GM23338 (cell line): ENCODE results near the gene CALML3. TPM values are rescaled to one million over a fixed set of nuclear protein-coding genes. Genes with fewer than 3 reads are reported as not detected.

Experiments
- ATAC-seq: fragments of 200-7000 bp; cut with Tn5 transposase; 3 replicates; pipeline ENCODE4 v1.9.1; 2020
- DNase-seq: peaks from one replicate; pipeline ENCODE4 v3.0.0-alpha.2; 2015; ENCODE audit warnings: low spot score
- H2AFZ ChIP-seq: fragments of 200-600 bp; sonication (generic); 2 replicates; pipeline ENCODE4 v1.8.0; 2016; ENCODE audit warnings: antibody characterized with exemption, mild to moderate bottlenecking, moderate library complexity
- H3F3A ChIP-seq: fragments of 200-600 bp; sonication (generic); replicated peaks from 2 replicates; pipeline ENCODE4 v1.8.0; 2017; ENCODE audit warnings: antibody characterized with exemption, mixed run types, low read depth
- H3K27ac ChIP-seq: fragments of 200-600 bp; sonication (generic); 2 replicates; pipeline ENCODE4 v1.6.1; 2016; ENCODE audit warnings: low read depth
- H3K27me3 ChIP-seq: fragments of 200-600 bp; sonication (generic); 2 replicates; pipeline ENCODE4 v1.8.0; 2016; ENCODE audit warnings: mild to moderate bottlenecking, mixed run types, moderate library complexity; ENCODE audit not compliant: insufficient read depth
- H3K36me3 ChIP-seq: fragments of 200-600 bp; sonication (generic); 2 replicates; pipeline ENCODE4 v1.8.0; 2016; ENCODE audit warnings: mild to moderate bottlenecking; ENCODE audit not compliant: insufficient read depth
- H3K4me1 ChIP-seq: fragments of 200-600 bp; sonication (generic); 2 replicates; pipeline ENCODE4 v1.8.0; 2016; ENCODE audit warnings: mild to moderate bottlenecking, moderate library complexity; ENCODE audit not compliant: insufficient read depth
- H3K4me2 ChIP-seq: fragments of 200-600 bp; sonication (generic); 2 replicates; pipeline ENCODE4 v1.7.1; 2017; ENCODE audit warnings: mixed run types
- H3K4me3 ChIP-seq: fragments of 200-600 bp; sonication (generic); 2 replicates; pipeline ENCODE4 v1.6.1; 2016; ENCODE audit warnings: mixed run types
- H3K79me2 ChIP-seq: fragments of 200-600 bp; sonication (generic); replicated peaks from 2 replicates; pipeline ENCODE4 v1.8.0; 2017; ENCODE audit warnings: mild to moderate bottlenecking; ENCODE audit not compliant: insufficient read depth
- H3K9me2 ChIP-seq: fragments of 200-600 bp; sonication (generic); 2 replicates; pipeline ENCODE4 v1.8.0; 2017; ENCODE audit not compliant: insufficient read depth
- H4K20me1 ChIP-seq: fragments of 200-600 bp; sonication (generic); replicated peaks from 2 replicates; pipeline ENCODE4 v1.8.0; 2017; ENCODE audit warnings: mild to moderate bottlenecking; ENCODE audit not compliant: insufficient read depth
- H3K27ac Mint-ChIP-seq: 2 replicates; pipeline ENCODE4 v1.8.0; 2020; ENCODE audit warnings: inconsistent platforms, mild to moderate bottlenecking, moderate library complexity, mixed read lengths
- H3K27me3 Mint-ChIP-seq: 3 replicates; pipeline ENCODE4 v1.8.0; 2022; ENCODE audit warnings: low read depth, mild to moderate bottlenecking, moderate library complexity, mixed read lengths, inconsistent platforms; ENCODE audit not compliant: insufficient read depth, poor library complexity
- H3K36me3 Mint-ChIP-seq: 3 replicates; pipeline ENCODE4 v1.8.0; 2021; ENCODE audit warnings: low read depth, mild to moderate bottlenecking, inconsistent platforms, moderate library complexity, mixed read lengths
- H3K4me1 Mint-ChIP-seq: 3 replicates; pipeline ENCODE4 v1.8.0; 2020; ENCODE audit warnings: mild to moderate bottlenecking, inconsistent platforms, mixed read lengths
- H3K4me3 Mint-ChIP-seq: 3 replicates; pipeline ENCODE4 v1.8.0; 2021; ENCODE audit warnings: moderate library complexity, mild to moderate bottlenecking, inconsistent platforms, mixed read lengths
- H3K9me3 Mint-ChIP-seq: 3 replicates; pipeline ENCODE4 v1.8.0; 2020; ENCODE audit warnings: moderate library complexity, mild to moderate bottlenecking, inconsistent platforms, mixed read lengths
- CREB1 ChIP-seq: fragments of 250-450 bp; sonication (Bioruptor Pico); IDR thresholded peaks from 2 replicates; pipeline ENCODE4 v1.5.0; 2020; ENCODE audit warnings: low read depth, mild to moderate bottlenecking, moderate library complexity
- CTCF ChIP-seq, 2 experiments: fragments of 200-600 bp in 1 of 2; sonication (generic) in 1 of 2; conservative IDR thresholded peaks; 2 replicates each; pipeline versions ENCODE4 v1.5.1 to v1.6.1; 2016 to 2017; ENCODE audit warnings: antibody characterized with exemption in 2 of 2, low read depth in 2 of 2, mild to moderate bottlenecking in 2 of 2, moderate library complexity in 1 of 2
- ETS1 ChIP-seq: IDR thresholded peaks from 2 replicates; pipeline ENCODE4 v1.6.1; 2016; ENCODE audit warnings: antibody characterized with exemption
- EZH2 ChIP-seq: fragments of 200-600 bp; sonication (generic); IDR thresholded peaks from one replicate; pipeline ENCODE4 v1.8.0; 2017; ENCODE audit warnings: antibody characterized with exemption, mild to moderate bottlenecking, low read depth; ENCODE audit not compliant: unreplicated experiment
- EZH2phosphoT487 ChIP-seq: fragments of 200-600 bp; sonication (generic); IDR thresholded peaks from one replicate; pipeline ENCODE4 v1.8.1; 2018; ENCODE audit warnings: antibody characterized with exemption; ENCODE audit not compliant: unreplicated experiment
- JUNB ChIP-seq: IDR thresholded peaks from one replicate; pipeline ENCODE4 v1.6.1; 2016; ENCODE audit warnings: antibody characterized with exemption; ENCODE audit not compliant: unreplicated experiment
- NANOG ChIP-seq: IDR thresholded peaks from 2 replicates; pipeline ENCODE4 v1.6.1; 2016; ENCODE audit warnings: antibody characterized with exemption, borderline replicate concordance
- POLR2AphosphoS5 ChIP-seq: IDR thresholded peaks from 2 replicates; pipeline ENCODE4 v1.6.1; 2016; ENCODE audit warnings: antibody characterized with exemption, low read depth
- REST ChIP-seq: IDR thresholded peaks from one replicate; pipeline ENCODE4 v1.6.1; 2018; ENCODE audit warnings: antibody characterized with exemption; ENCODE audit not compliant: unreplicated experiment
- STAT1 ChIP-seq: IDR thresholded peaks from one replicate; pipeline ENCODE4 v1.6.1; 2016; ENCODE audit warnings: antibody characterized with exemption; ENCODE audit not compliant: unreplicated experiment
- ZNF114 ChIP-seq: fragments of 250-450 bp; sonication (Bioruptor Pico); IDR thresholded peaks from 2 replicates; pipeline ENCODE4 v1.5.0; 2020; ENCODE audit warnings: mild to moderate bottlenecking, moderate library complexity
- ZNF331 ChIP-seq: fragments of 250-450 bp; sonication (Bioruptor Pico); IDR thresholded peaks from 2 replicates; pipeline ENCODE4 v1.5.0; 2020; ENCODE audit warnings: low read depth, mild to moderate bottlenecking, moderate library complexity
- ZNF462 ChIP-seq: fragments of 250-450 bp; sonication (Bioruptor Pico); IDR thresholded peaks from 2 replicates; pipeline ENCODE4 v1.5.0; 2020; ENCODE audit warnings: mild to moderate bottlenecking, moderate library complexity
- polyA plus RNA-seq: library from polyadenylated mRNA; unstranded; fragments of >200 nt; fragmentation: Nextera tagmentation; extraction: Ambion mirVana; gene quantifications from 2 replicates; pipeline ENCODE4 v1.2.1, GENCODE V29; 2016
- total RNA-seq: library from RNA; depleted of rRNA; stranded (reverse); fragments of >200 nt; shearing (Covaris generic); gene quantifications from 2 replicates; pipeline ENCODE4 v1.2.3, GENCODE V29; 2014

Gene CALML3
- total and polyA plus RNA-seq, 2 experiments from 2014 or later = not detected

- Mint-ChIP-seq H3K27ac (no peak overlapping the region), H3K27me3 (peaks cover 3% of the 10 kb centered on the region), H3K9me3 (peaks cover 28% of the 10 kb centered on the region; the same call in 2 of the 3 replicates), H3K4me3 (no peak overlapping the region), H3K36me3 (peaks cover 3% of the 10 kb centered on the region; the same call in 2 of the 3 replicates), H3K4me1 (no peaks in the 10 kb centered on the region)
- no peak overlapping the region for H3K4me3 ChIP-seq
- no peaks in the 10 kb centered on the region for H3F3A ChIP-seq
- no peak overlapping the region for H3K27ac ChIP-seq
- H3K9me2 ChIP-seq = no peaks in the 10 kb centered on the region
- no peak overlapping the region for H2AFZ ChIP-seq
- no peaks in the 10 kb centered on the region; the same call in 1 of the 2 replicates for H3K36me3 ChIP-seq
- H3K27me3 ChIP-seq = no peaks in the 10 kb centered on the region
- no peak for TF ChIP-seq EZH2
- TF ChIP-seq ETS1 = no peak
- no peak for TF ChIP-seq EZH2phosphoT487
- no peak for TF ChIP-seq ZNF114 (CRISPR knock-in tag)
- TF ChIP-seq ZNF331 = no peak
- TF ChIP-seq CTCF (conservative IDR thresholded peaks at IDR 0.05; ENCODE audit: low read depth in 2 of 2) = no peak
- TF ChIP-seq POLR2AphosphoS5 = no peak
- no peak for TF ChIP-seq NANOG
- no peak for TF ChIP-seq CREB1 (CRISPR knock-in tag)
- no peak for TF ChIP-seq ZNF462 (CRISPR knock-in tag)
- TF ChIP-seq REST = no peak
- no peak for TF ChIP-seq JUNB
- TF ChIP-seq STAT1 = no peak
- DNase-seq = no peak
- H4K20me1 ChIP-seq = no peaks in the 10 kb centered on the region
- no peak for ATAC-seq
- H3K4me2 ChIP-seq = no peak overlapping the region
- no peaks in the 10 kb centered on the region for H3K79me2 ChIP-seq
- H3K4me1 ChIP-seq = no peaks in the 10 kb centered on the region
Observed at GRCh38 chr10:5545778-5546710, 21.3 kb downstream of the CALML3 start.
